WTC11 (cell line): ENCODE measurements around the gene MS4A6A.

Experiments
- ATF1 ChIP-seq: sonication (generic); formaldehyde crosslinking; IDR thresholded peaks from 2 replicates; pipeline ENCODE4 v1.8.1; 2023; ENCODE audit warnings: mild to moderate bottlenecking, moderate library complexity, missing genetic modification reagents
- CREM ChIP-seq: sonication (generic); formaldehyde crosslinking; IDR thresholded peaks from 2 replicates; pipeline ENCODE4 v1.8.1; 2022; ENCODE audit warnings: mild to moderate bottlenecking, missing genetic modification reagents, moderate library complexity
- FOXJ3 ChIP-seq: sonication (generic); formaldehyde crosslinking; IDR thresholded peaks from 2 replicates; pipeline ENCODE4 v1.9.0; 2021; ENCODE audit warnings: missing genetic modification reagents, mild to moderate bottlenecking, borderline replicate concordance
- GRHL2 ChIP-seq: fragments of 250-450 bp; sonication (Bioruptor Pico); IDR thresholded peaks from 2 replicates; pipeline ENCODE4 v1.8.0; 2022; ENCODE audit warnings: mild to moderate bottlenecking, moderate library complexity; ENCODE audit not compliant: insufficient replicate concordance, severe bottlenecking
- JUN ChIP-seq: sonication (generic); formaldehyde crosslinking; IDR thresholded peaks from 2 replicates; pipeline ENCODE4 v1.8.0; 2023; ENCODE audit warnings: mild to moderate bottlenecking, missing genetic modification reagents
- NFYB ChIP-seq: sonication (generic); formaldehyde crosslinking; conservative IDR thresholded peaks from 2 replicates; pipeline ENCODE4 v1.8.0; 2022; ENCODE audit warnings: low read depth, missing genetic modification reagents
- NR1H2 ChIP-seq: sonication (generic); formaldehyde crosslinking; IDR thresholded peaks from 2 replicates; pipeline ENCODE4 v1.9.0; 2021; ENCODE audit warnings: mild to moderate bottlenecking, moderate library complexity, missing genetic modification reagents
- NR3C1 ChIP-seq: sonication (generic); formaldehyde crosslinking; conservative IDR thresholded peaks from 2 replicates; pipeline ENCODE4 v1.8.1; 2023; ENCODE audit warnings: low read depth, mild to moderate bottlenecking, missing genetic modification reagents
- TP53 ChIP-seq: sonication (generic); formaldehyde crosslinking; IDR thresholded peaks from 2 replicates; pipeline ENCODE4 v1.8.1; 2023; ENCODE audit warnings: mild to moderate bottlenecking, missing genetic modification reagents
- TF ChIP-seq, protein P1 (sequence below): fragments of 200-600 bp; IDR thresholded peaks from 2 replicates; pipeline ENCODE4 v1.8.0; 2022; ENCODE audit warnings: antibody characterized with exemption
- TF ChIP-seq, protein P2 (sequence below): sonication (generic); formaldehyde crosslinking; IDR thresholded peaks from 2 replicates; pipeline ENCODE4 v1.8.1; 2023; ENCODE audit warnings: mild to moderate bottlenecking, missing genetic modification reagents
- TF ChIP-seq, protein P3 (sequence below): sonication (generic); formaldehyde crosslinking; IDR thresholded peaks from 2 replicates; pipeline ENCODE4 v1.8.1; 2023; ENCODE audit warnings: mild to moderate bottlenecking, missing genetic modification reagents
- TF ChIP-seq, protein P4 (sequence below): sonication (generic); formaldehyde crosslinking; IDR thresholded peaks from 2 replicates; pipeline ENCODE4 v1.8.1; 2022; ENCODE audit warnings: missing genetic modification reagents, borderline replicate concordance

DNA sequence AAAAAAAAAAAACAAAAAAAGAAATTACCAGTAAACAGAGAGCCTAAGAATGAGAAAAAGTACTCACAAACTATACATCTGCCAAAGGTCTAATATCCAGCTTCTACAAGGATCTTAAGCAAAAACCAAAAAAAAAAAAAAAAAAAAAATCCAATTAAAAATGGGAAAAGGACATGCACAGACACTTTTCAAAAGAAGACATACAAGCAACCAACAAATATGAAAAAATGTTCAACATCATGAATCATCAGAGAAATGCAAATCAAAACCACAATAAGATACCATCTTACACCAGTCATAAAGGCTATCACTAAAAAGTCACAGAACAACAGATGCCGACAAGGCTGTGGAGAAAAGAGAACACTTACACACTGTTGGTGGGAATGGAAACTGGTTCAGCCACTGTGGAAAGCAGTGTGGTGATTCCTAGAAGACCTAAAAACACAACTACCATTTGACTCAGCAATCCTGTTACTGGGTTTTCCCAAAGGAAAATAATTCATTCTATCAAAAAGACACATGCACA lies 18.3 kb downstream of the MS4A6A start:
- TF ChIP-seq, protein P1, sequence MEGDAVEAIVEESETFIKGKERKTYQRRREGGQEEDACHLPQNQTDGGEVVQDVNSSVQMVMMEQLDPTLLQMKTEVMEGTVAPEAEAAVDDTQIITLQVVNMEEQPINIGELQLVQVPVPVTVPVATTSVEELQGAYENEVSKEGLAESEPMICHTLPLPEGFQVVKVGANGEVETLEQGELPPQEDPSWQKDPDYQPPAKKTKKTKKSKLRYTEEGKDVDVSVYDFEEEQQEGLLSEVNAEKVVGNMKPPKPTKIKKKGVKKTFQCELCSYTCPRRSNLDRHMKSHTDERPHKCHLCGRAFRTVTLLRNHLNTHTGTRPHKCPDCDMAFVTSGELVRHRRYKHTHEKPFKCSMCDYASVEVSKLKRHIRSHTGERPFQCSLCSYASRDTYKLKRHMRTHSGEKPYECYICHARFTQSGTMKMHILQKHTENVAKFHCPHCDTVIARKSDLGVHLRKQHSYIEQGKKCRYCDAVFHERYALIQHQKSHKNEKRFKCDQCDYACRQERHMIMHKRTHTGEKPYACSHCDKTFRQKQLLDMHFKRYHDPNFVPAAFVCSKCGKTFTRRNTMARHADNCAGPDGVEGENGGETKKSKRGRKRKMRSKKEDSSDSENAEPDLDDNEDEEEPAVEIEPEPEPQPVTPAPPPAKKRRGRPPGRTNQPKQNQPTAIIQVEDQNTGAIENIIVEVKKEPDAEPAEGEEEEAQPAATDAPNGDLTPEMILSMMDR: no peak
- no peak for TF ChIP-seq TP53
- TF ChIP-seq, protein P2, sequence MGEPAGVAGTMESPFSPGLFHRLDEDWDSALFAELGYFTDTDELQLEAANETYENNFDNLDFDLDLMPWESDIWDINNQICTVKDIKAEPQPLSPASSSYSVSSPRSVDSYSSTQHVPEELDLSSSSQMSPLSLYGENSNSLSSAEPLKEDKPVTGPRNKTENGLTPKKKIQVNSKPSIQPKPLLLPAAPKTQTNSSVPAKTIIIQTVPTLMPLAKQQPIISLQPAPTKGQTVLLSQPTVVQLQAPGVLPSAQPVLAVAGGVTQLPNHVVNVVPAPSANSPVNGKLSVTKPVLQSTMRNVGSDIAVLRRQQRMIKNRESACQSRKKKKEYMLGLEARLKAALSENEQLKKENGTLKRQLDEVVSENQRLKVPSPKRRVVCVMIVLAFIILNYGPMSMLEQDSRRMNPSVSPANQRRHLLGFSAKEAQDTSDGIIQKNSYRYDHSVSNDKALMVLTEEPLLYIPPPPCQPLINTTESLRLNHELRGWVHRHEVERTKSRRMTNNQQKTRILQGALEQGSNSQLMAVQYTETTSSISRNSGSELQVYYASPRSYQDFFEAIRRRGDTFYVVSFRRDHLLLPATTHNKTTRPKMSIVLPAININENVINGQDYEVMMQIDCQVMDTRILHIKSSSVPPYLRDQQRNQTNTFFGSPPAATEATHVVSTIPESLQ (CRISPR knock-in tag): no peak
- TF ChIP-seq, protein P3, sequence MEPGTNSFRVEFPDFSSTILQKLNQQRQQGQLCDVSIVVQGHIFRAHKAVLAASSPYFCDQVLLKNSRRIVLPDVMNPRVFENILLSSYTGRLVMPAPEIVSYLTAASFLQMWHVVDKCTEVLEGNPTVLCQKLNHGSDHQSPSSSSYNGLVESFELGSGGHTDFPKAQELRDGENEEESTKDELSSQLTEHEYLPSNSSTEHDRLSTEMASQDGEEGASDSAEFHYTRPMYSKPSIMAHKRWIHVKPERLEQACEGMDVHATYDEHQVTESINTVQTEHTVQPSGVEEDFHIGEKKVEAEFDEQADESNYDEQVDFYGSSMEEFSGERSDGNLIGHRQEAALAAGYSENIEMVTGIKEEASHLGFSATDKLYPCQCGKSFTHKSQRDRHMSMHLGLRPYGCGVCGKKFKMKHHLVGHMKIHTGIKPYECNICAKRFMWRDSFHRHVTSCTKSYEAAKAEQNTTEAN (CRISPR knock-in tag): no peak
- TF ChIP-seq JUN: no peak
- no peak for TF ChIP-seq NFYB (CRISPR knock-in tag)
- TF ChIP-seq CREM: no peak
- no peak for TF ChIP-seq ATF1 (CRISPR knock-in tag)
- no peak for TF ChIP-seq GRHL2 (CRISPR knock-in tag)
- no peak for TF ChIP-seq FOXJ3 (CRISPR knock-in tag)
- TF ChIP-seq NR1H2 (CRISPR knock-in tag): no peak
- no peak for TF ChIP-seq NR3C1
- TF ChIP-seq, protein P4, sequence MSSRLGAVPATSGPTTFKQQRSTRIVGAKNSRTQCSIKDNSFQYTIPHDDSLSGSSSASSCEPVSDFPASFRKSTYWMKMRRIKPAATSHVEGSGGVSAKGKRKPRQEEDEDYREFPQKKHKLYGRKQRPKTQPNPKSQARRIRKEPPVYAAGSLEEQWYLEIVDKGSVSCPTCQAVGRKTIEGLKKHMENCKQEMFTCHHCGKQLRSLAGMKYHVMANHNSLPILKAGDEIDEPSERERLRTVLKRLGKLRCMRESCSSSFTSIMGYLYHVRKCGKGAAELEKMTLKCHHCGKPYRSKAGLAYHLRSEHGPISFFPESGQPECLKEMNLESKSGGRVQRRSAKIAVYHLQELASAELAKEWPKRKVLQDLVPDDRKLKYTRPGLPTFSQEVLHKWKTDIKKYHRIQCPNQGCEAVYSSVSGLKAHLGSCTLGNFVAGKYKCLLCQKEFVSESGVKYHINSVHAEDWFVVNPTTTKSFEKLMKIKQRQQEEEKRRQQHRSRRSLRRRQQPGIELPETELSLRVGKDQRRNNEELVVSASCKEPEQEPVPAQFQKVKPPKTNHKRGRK (CRISPR knock-in tag): no peak
